Lung (tissue), 12 donors: Measurements from ENCODE around the gene SPATS2. TPM values are rescaled to one million over a fixed set of nuclear protein-coding genes. Genes with fewer than 3 reads are reported as not detected.

Experiments
- ATAC-seq: fragments of 200-7000 bp; cut with Tn5 transposase; one replicate; pipeline ENCODE4 v1.9.1; 2020; ENCODE audit warnings: moderate number of reproducible peaks; ENCODE audit not compliant: insufficient read depth, low FRiP score
- DNase-seq, 3 donors: peaks; one replicate each; pipeline ENCODE4 v3.0.0-alpha.2; 2013 to 2017
- H3K27ac ChIP-seq, 2 donors: one replicate each; pipeline ENCODE4 v1.5.1; 2013; ENCODE audit warnings: mild to moderate bottlenecking in 2 of 2, moderate library complexity in 2 of 2, control low read depth in 1 of 2, inconsistent platforms in 1 of 2, low read depth in 1 of 2, low read length in 1 of 2
- H3K27me3 ChIP-seq, 3 donors: one replicate each; pipeline ENCODE4 v1.5.1; 2013; ENCODE audit warnings: low read length in 2 of 3; ENCODE audit not compliant: control insufficient read depth in 3 of 3, insufficient read depth in 3 of 3
- H3K36me3 ChIP-seq, 4 donors: one replicate each; pipeline ENCODE4 v1.5.1; 2013; ENCODE audit warnings: low read length in 4 of 4, mild to moderate bottlenecking in 1 of 4, moderate library complexity in 1 of 4; ENCODE audit not compliant: control insufficient read depth in 4 of 4, insufficient read depth in 4 of 4
- H3K4me1 ChIP-seq, 5 donors: one replicate each; pipeline ENCODE4 v1.5.1; 2013; ENCODE audit warnings: low read length in 5 of 5, mild to moderate bottlenecking in 2 of 5, moderate library complexity in 1 of 5; ENCODE audit not compliant: control insufficient read depth in 5 of 5, insufficient read depth in 5 of 5
- H3K4me3 ChIP-seq: one replicate; pipeline ENCODE4 v1.5.1; 2013; ENCODE audit warnings: mild to moderate bottlenecking, control low read depth, moderate library complexity
- H3K9ac ChIP-seq, 2 donors: one replicate each; pipeline ENCODE4 v1.5.1; 2013; ENCODE audit warnings: low read length in 2 of 2, control low read depth in 1 of 2; ENCODE audit not compliant: insufficient read depth in 1 of 2
- H3K9me3 ChIP-seq, 4 donors: one replicate each; pipeline ENCODE4 v1.5.1; 2013; ENCODE audit warnings: low read length in 3 of 4, mild to moderate bottlenecking in 1 of 4, moderate library complexity in 1 of 4; ENCODE audit not compliant: control insufficient read depth in 4 of 4, insufficient read depth in 3 of 4
- CTCF ChIP-seq: IDR thresholded peaks from 2 replicates; pipeline ENCODE4 v1.5.1; 2012; ENCODE audit warnings: mild to moderate bottlenecking; ENCODE audit errors: control extremely low read depth, extremely low read depth
- WGBS, 2 donors: extraction: QIAGEN DNeasy Blood & Tissue Kit; methylation state at CpG; one replicate each; pipeline ENCODE4 v1.1.7; 2013; 5-methylcytosine and 5-hydroxymethylcytosine counted together
- polyA plus RNA-seq, 2 donors: library from polyadenylated mRNA; stranded (reverse); fragments of 200-250 nt; gene quantifications; one replicate each; pipeline ENCODE4 v1.2.1, GENCODE V29; 2013
- total RNA-seq, 2 donors: library from RNA; depleted of rRNA in 1 of 2; stranded (reverse); fragments of >200 nt in 1 of 2; gene quantifications; one replicate each; pipeline ENCODE4 v1.2.1, GENCODE V29; 2014 to 2021
- donor health status: control.
- donor health status: control.
- donor health status: Bipolar disorder and iron deficiency.
- donor health status: healthy.
- donor health status: DM: yes; HTN: yes; CAD: no.

SPATS2 gene
- total and polyA plus RNA-seq, 4 donors, result 6.6 to 48.8 (median 10.0) TPM

GRCh38 chr12:49553512-49554088 is 186.3 kb downstream of the SPATS2 start:
- DNase-seq, result no peak
- 59 to 62% methylated on average over 2 of the region's 2 CpGs for WGBS, 2 donors
- H3K27ac ChIP-seq, result no peak overlapping the region
- no peaks in the 10 kb centered on the region for H3K27me3 ChIP-seq
- H3K9me3 ChIP-seq, result no peaks in the 10 kb centered on the region
- H3K4me3 ChIP-seq, result no peak overlapping the region
- TF ChIP-seq CTCF, result peak; percentile 22
- no peak overlapping the region for H3K9ac ChIP-seq
- peaks cover 0 to 25% (median 6%) of the 10 kb centered on the region in 4 donors for H3K36me3 ChIP-seq
- ATAC-seq, result no peak
- peaks cover 0 to 11% (median 4%) of the 10 kb centered on the region in 5 donors for H3K4me1 ChIP-seq

DNA sequence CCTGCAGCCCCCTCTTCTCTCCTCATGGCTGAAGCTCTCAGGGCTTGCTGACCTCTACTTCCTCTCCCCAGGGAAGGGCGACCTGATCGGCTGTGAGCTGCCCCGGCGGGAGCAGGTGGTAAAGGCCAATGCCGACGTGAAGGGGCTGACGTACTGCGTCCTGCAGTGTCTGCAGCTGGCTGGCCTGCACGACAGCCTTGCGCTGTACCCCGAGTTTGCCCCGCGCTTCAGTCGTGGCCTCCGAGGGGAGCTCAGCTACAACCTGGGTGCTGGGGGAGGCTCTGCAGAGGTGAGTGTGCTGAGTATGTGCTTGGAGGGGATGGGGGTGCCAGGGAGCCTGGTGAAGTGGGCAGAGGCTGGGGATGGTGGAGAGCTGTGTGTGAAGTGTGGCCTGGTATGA is 187.0 kb downstream of the SPATS2 start:
- Histone ChIP-seq H3K4me1 (peaks cover 0 to 5% (median 0%) of the 10 kb centered on the region in 5 donors), H3K27me3 (no peaks in the 10 kb centered on the region), H3K9ac (no peak overlapping the region), H3K27ac (no peak overlapping the region), H3K9me3 (no peaks in the 10 kb centered on the region), H3K4me3 (no peak overlapping the region), H3K36me3 (peaks cover 0 to 31% (median 9%) of the 10 kb centered on the region in 4 donors)
- no peak for DNase-seq
- no peak for TF ChIP-seq CTCF
- WGBS, 2 donors, result 81 to 84% methylated on average over 15 of the region's 15 CpGs
- ATAC-seq, result no peak

- no peak overlapping the region for H3K27ac ChIP-seq
- ATAC-seq (no peak), DNase-seq (no peak)
- WGBS, 2 donors, result 85 to 92% methylated on average over 18 of the region's 18 CpGs
- H3K4me1 ChIP-seq, result no peaks in the 10 kb centered on the region
- H3K27me3 ChIP-seq, result no peaks in the 10 kb centered on the region
- H3K9me3 ChIP-seq, result no peaks in the 10 kb centered on the region
- H3K4me3 ChIP-seq, result no peak overlapping the region
- peaks cover 6 to 44% (median 15%) of the 10 kb centered on the region in 4 donors for H3K36me3 ChIP-seq
- no peak for TF ChIP-seq CTCF
- H3K9ac ChIP-seq, result no peak overlapping the region
These were observed 188.5 kb downstream of the SPATS2 start for GRCh38 chr12:49555631-49556390.
